ENCODE measurements around the gene CLDN9.

GRCh38 chr16:3054965-3055733 is 42.4 kb downstream of the CLDN9 start:
- TF ChIP-seq ZBTB17 (tag by site-specific recombination; IDR thresholded peaks at IDR 0.05) (no peak), ZBTB1 (tag by site-specific recombination; IDR thresholded peaks at IDR 0.05) (no peak), PATZ1 (tag by site-specific recombination; IDR thresholded peaks at IDR 0.05) (no peak), PRDM1 (tag by site-specific recombination; IDR thresholded peaks at IDR 0.05) (no peak), ZNF302 (tag by site-specific recombination; IDR thresholded peaks at IDR 0.05; ENCODE audit: low read depth) (no peak)
- TF ChIP-seq, protein P1, sequence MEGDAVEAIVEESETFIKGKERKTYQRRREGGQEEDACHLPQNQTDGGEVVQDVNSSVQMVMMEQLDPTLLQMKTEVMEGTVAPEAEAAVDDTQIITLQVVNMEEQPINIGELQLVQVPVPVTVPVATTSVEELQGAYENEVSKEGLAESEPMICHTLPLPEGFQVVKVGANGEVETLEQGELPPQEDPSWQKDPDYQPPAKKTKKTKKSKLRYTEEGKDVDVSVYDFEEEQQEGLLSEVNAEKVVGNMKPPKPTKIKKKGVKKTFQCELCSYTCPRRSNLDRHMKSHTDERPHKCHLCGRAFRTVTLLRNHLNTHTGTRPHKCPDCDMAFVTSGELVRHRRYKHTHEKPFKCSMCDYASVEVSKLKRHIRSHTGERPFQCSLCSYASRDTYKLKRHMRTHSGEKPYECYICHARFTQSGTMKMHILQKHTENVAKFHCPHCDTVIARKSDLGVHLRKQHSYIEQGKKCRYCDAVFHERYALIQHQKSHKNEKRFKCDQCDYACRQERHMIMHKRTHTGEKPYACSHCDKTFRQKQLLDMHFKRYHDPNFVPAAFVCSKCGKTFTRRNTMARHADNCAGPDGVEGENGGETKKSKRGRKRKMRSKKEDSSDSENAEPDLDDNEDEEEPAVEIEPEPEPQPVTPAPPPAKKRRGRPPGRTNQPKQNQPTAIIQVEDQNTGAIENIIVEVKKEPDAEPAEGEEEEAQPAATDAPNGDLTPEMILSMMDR (tag by site-specific recombination; IDR thresholded peaks at IDR 0.05), result no peak

Measured in HEK293 (cell line).